K562 (cell line): ENCODE results near the gene NMNAT1. TPM values are rescaled to one million over a fixed set of nuclear protein-coding genes. Genes with fewer than 3 reads are reported as not detected.

Source experiments
- DDX20 ChIP-seq: fragments of 450-650 bp; IDR thresholded peaks from 2 replicates; pipeline ENCODE4 v1.6.1; 2016; ENCODE audit warnings: missing genetic modification characterization, low read depth, mild to moderate bottlenecking, missing compliant biosample characterization, moderate library complexity
- ESRRA ChIP-seq: fragments of 450-650 bp; IDR thresholded peaks from 2 replicates; pipeline ENCODE4 v1.6.1; 2014; ENCODE audit warnings: low read depth, mild to moderate bottlenecking, moderate library complexity, borderline replicate concordance
- FOSL1 ChIP-seq: fragments of 200-800 bp; sonication (Bioruptor generic); conservative IDR thresholded peaks from 2 replicates; pipeline ENCODE4 v1.6.1; 2016; ENCODE audit warnings: missing genetic modification characterization, missing compliant biosample characterization
- KDM1A ChIP-seq, 2 experiments: fragments of 450-650 bp; IDR thresholded peaks; 2 replicates each; pipeline ENCODE4 v1.6.1; 2016; ENCODE audit warnings: mild to moderate bottlenecking in 2 of 2
- KLF6 ChIP-seq: fragments of 250-450 bp; sonication (Bioruptor Pico); IDR thresholded peaks from 2 replicates; pipeline ENCODE4 v1.4.0; 2020; ENCODE audit warnings: mild to moderate bottlenecking, moderate library complexity, borderline replicate concordance
- MEIS2 ChIP-seq: fragments of 450-650 bp; IDR thresholded peaks from 2 replicates; pipeline ENCODE4 v1.6.1; 2014; ENCODE audit warnings: mild to moderate bottlenecking; ENCODE audit not compliant: partially characterized antibody
- MXI1 ChIP-seq: IDR thresholded peaks from 2 replicates; pipeline ENCODE4 v1.6.1; 2011; ENCODE audit warnings: low read depth, mild to moderate bottlenecking, improper control_type of control experiment, low read length
- NFYB ChIP-seq: IDR thresholded peaks from 2 replicates; pipeline ENCODE4 v1.6.1; 2011; ENCODE audit warnings: mild to moderate bottlenecking, moderate library complexity; ENCODE audit not compliant: insufficient read length; ENCODE audit errors: extremely low read depth
- POLR2AphosphoS5 ChIP-seq: IDR thresholded peaks from 2 replicates; pipeline ENCODE4 v1.6.1; 2011; ENCODE audit warnings: mild to moderate bottlenecking, low read depth, low read length, moderate library complexity; ENCODE audit not compliant: control insufficient read depth, insufficient read depth
- SETDB1 ChIP-seq: IDR thresholded peaks from one replicate; pipeline ENCODE4 v1.6.1; 2012; ENCODE audit warnings: low read length, control low read depth, inconsistent platforms
- SIN3B ChIP-seq: fragments of 450-650 bp; IDR thresholded peaks from 2 replicates; pipeline ENCODE4 v1.6.1; 2017; ENCODE audit warnings: low read depth, mild to moderate bottlenecking, moderate library complexity
- TBP ChIP-seq: optimal IDR thresholded peaks from 2 replicates; pipeline ENCODE3; 2011; ENCODE audit warnings: low read depth, low read length, improper control_type of control experiment
- TEAD1 ChIP-seq, 2 experiments: fragments of 450-650 bp in 1 of 2; sonication (generic) in 1 of 2; formaldehyde crosslinking; IDR thresholded peaks; 2 replicates each; pipeline versions ENCODE4 v1.4.0 to v1.8.0; 2020 to 2022; ENCODE audit warnings: mild to moderate bottlenecking in 2 of 2, missing genetic modification reagents in 1 of 2
- YY1 ChIP-seq, 3 experiments: IDR thresholded peaks; 2 replicates each; pipeline ENCODE4 v1.6.1; 2011; ENCODE audit warnings: low read length in 2 of 3, mild to moderate bottlenecking in 2 of 3, moderate library complexity in 2 of 3, borderline replicate concordance in 1 of 3, control low read depth in 1 of 3, low read depth in 1 of 3; ENCODE audit not compliant: insufficient read depth in 3 of 3, insufficient replicate concordance in 2 of 3, control insufficient read depth in 1 of 3, insufficient read length in 1 of 3; ENCODE audit errors: extremely low read depth in 1 of 3
- ZC3H11A ChIP-seq: IDR thresholded peaks from 2 replicates; pipeline ENCODE4 v1.6.1; 2012; ENCODE audit warnings: low read depth, low read length, improper control_type of control experiment
- ZNF232 ChIP-seq: sonication (generic); formaldehyde crosslinking; IDR thresholded peaks from 2 replicates; pipeline ENCODE4 v1.8.0; 2022; ENCODE audit warnings: mild to moderate bottlenecking, missing genetic modification reagents
- polyA plus RNA-seq, 8 experiments: library from polyadenylated mRNA; depleted of rRNA in 4 of 8; stranded (reverse) in 5 of 8; unstranded in 3 of 8; fragments of >200 nt; fragmentation: Nextera tagmentation in 2 of 8; fragmentation: Illumina TruSeq in 1 of 8; extraction: Ambion mirVana in 2 of 8; extraction: Trizol in 1 of 8; gene quantifications; 2 replicates each; pipeline versions ENCODE4 v1.2.1 to v1.2.3, GENCODE V29; 2011 to 2014; ENCODE audit warnings: inconsistent platforms in 1 of 8, missing spikeins in 1 of 8
- total RNA-seq, 7 experiments: library from RNA; depleted of rRNA in 6 of 7; stranded (reverse); fragments of >200 nt in 6 of 7; fragmentation: Illumina TruSeq in 2 of 7; extraction: Trizol in 2 of 7; gene quantifications; 2 replicates each; pipeline versions ENCODE4 v1.2.1 to v1.2.3, GENCODE V29; 2011 to 2021; ENCODE audit warnings: low replicate concordance in 1 of 7
- TF ChIP-seq, protein P1 (sequence below), 2 experiments: fragments of 150-350 bp in 1 of 2; IDR thresholded peaks; 2 replicates each; pipeline ENCODE4 v1.6.1; 2012 to 2016; ENCODE audit warnings: low read depth in 2 of 2, low read length in 2 of 2, mild to moderate bottlenecking in 1 of 2, moderate library complexity in 1 of 2
- TF ChIP-seq, protein P2 (sequence below): sonication (generic); formaldehyde crosslinking; IDR thresholded peaks from 2 replicates; pipeline ENCODE4 v1.8.0; 2022; ENCODE audit warnings: mild to moderate bottlenecking, missing genetic modification reagents, borderline replicate concordance
- TF ChIP-seq, protein P3 (sequence below), 2 experiments: fragments of 250-450 bp in 1 of 2; fragments of 450-650 bp in 1 of 2; sonication (Bioruptor Pico) in 1 of 2; IDR thresholded peaks; 2 replicates each; pipeline versions ENCODE4 v1.6.1 to v1.8.0; 2016 to 2021; ENCODE audit warnings: mild to moderate bottlenecking in 2 of 2, moderate library complexity in 2 of 2, missing compliant biosample characterization in 1 of 2, missing genetic modification characterization in 1 of 2

The NMNAT1 gene
- total and polyA plus RNA-seq, 9 of the 15 experiments (the other 6 are each of a cell fraction or from before 2014, with no cell fraction given) = 5.1 to 14.6 (median 12.1) TPM

DNA sequence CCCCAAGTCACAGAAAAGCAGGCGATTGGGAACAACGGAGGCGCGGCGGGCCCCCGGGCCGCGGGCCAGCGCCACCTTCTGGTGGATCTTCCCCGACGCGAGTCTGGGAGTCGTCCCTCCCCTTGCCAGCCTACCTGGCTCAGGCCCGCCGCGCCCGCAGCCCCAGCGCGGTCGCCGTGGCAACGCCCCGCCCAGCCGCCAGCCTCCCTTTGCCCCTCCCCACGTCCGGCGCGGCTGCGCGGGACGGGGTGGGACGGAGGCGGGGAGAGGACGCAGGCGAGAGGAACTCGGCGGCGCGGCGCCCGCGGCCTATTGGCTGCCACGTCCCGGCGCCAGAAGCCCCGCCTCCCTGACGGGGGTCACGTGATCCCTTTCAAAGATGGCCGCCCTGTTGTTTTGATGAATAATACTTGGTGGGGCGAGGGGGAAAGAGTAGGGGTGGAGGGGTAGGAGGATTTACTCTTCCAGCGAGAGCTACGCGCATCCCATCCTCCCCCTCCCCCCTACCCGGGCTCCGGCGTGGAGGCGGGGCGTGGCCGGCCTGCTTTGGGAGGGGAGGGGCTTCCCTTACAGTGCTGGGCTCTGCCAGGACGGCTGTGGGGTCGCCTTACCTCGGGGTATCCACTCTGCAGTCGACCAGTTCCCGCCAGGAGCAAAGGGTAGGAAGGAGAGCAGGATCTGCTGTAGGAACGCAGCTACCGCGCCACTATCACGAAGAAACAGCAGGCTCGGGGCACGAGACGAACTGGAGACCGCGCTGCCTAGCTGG, 89.5 kb downstream of the NMNAT1 start, which contains the start of gene UBE4B (continued):
- TF ChIP-seq YY1 (IDR thresholded peaks at IDR 0.05; ENCODE audit: borderline replicate concordance in 1 of 3, control insufficient read depth in 1 of 3, extremely low read depth in 1 of 3, insufficient read depth in 3 of 3, insufficient read length in 1 of 3, insufficient replicate concordance in 2 of 3, low read depth in 1 of 3, low read length in 2 of 3) = peak; percentile 81 to 96 (median 94)
- TF ChIP-seq POLR2AphosphoS5 = peak; percentile 83; the same call in 1 of the 2 replicates
- TF ChIP-seq ZNF232 (CRISPR knock-in tag) = no peak
- peak; percentile 91 for TF ChIP-seq SETDB1
- TF ChIP-seq ESRRA = peak; percentile 78
- TF ChIP-seq FOSL1 = peak; percentile 64; the same call in 1 of the 2 replicates
- TF ChIP-seq TBP = peak; percentile 77
- TF ChIP-seq KDM1A (IDR thresholded peaks at IDR 0.05) = peak in 1 of 2 experiments; percentile 71; a peak in 1 of 4 replicates
- TF ChIP-seq DDX20 = no peak
- TF ChIP-seq ZC3H11A = 0 out of 2 replicates have a peak, but pooled peaks have one; percentile 45
- TF ChIP-seq, protein P1, sequence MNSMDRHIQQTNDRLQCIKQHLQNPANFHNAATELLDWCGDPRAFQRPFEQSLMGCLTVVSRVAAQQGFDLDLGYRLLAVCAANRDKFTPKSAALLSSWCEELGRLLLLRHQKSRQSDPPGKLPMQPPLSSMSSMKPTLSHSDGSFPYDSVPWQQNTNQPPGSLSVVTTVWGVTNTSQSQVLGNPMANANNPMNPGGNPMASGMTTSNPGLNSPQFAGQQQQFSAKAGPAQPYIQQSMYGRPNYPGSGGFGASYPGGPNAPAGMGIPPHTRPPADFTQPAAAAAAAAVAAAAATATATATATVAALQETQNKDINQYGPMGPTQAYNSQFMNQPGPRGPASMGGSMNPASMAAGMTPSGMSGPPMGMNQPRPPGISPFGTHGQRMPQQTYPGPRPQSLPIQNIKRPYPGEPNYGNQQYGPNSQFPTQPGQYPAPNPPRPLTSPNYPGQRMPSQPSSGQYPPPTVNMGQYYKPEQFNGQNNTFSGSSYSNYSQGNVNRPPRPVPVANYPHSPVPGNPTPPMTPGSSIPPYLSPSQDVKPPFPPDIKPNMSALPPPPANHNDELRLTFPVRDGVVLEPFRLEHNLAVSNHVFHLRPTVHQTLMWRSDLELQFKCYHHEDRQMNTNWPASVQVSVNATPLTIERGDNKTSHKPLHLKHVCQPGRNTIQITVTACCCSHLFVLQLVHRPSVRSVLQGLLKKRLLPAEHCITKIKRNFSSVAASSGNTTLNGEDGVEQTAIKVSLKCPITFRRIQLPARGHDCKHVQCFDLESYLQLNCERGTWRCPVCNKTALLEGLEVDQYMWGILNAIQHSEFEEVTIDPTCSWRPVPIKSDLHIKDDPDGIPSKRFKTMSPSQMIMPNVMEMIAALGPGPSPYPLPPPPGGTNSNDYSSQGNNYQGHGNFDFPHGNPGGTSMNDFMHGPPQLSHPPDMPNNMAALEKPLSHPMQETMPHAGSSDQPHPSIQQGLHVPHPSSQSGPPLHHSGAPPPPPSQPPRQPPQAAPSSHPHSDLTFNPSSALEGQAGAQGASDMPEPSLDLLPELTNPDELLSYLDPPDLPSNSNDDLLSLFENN (IDR thresholded peaks at IDR 0.05; ENCODE audit: low read depth in 2 of 2, low read length in 2 of 2) = peak in 1 of 2 experiments; percentile 32; a peak in 1 of 4 replicates
- peak; percentile 92 for TF ChIP-seq SIN3B
- peak; percentile 95 for TF ChIP-seq MXI1
- TF ChIP-seq MEIS2 = peak; percentile 92
- TF ChIP-seq, protein P2, sequence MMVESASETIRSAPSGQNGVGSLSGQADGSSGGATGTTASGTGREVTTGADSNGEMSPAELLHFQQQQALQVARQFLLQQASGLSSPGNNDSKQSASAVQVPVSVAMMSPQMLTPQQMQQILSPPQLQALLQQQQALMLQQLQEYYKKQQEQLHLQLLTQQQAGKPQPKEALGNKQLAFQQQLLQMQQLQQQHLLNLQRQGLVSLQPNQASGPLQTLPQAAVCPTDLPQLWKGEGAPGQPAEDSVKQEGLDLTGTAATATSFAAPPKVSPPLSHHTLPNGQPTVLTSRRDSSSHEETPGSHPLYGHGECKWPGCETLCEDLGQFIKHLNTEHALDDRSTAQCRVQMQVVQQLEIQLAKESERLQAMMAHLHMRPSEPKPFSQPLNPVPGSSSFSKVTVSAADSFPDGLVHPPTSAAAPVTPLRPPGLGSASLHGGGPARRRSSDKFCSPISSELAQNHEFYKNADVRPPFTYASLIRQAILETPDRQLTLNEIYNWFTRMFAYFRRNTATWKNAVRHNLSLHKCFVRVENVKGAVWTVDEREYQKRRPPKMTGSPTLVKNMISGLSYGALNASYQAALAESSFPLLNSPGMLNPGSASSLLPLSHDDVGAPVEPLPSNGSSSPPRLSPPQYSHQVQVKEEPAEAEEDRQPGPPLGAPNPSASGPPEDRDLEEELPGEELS (CRISPR knock-in tag) = no peak
- TF ChIP-seq NFYB = peak; percentile 59
- no peak for TF ChIP-seq KLF6
- TF ChIP-seq TEAD1 (CRISPR knock-in tag; IDR thresholded peaks at IDR 0.05) = peak in 1 of 2 experiments; percentile 69; a peak in 3 of 4 replicates
- TF ChIP-seq, protein P3, sequence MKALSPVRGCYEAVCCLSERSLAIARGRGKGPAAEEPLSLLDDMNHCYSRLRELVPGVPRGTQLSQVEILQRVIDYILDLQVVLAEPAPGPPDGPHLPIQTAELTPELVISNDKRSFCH (CRISPR knock-in tag; IDR thresholded peaks at IDR 0.05) = no peak
- TF ChIP-seq, protein P3 (tag; IDR thresholded peaks at IDR 0.05) = 0 out of 2 replicates have a peak, but pooled peaks have one; percentile 63
